NCI-H82 treated with DMSO at 0.1 percent for 48 hours (cell line): ENCODE measurements around the gene IDH1.
"Not testable (repeated sequence)": the region's sequence is repeated elsewhere in the genome, so short reads cannot be mapped to it uniquely, and the experiment has no call there.

Experiments
- DNase-seq: peaks from one replicate; lab custom pipeline; 2025; ENCODE audit not compliant: unreplicated experiment; lab: John Stamatoyannopoulos, UW

Gene IDH1

DNA sequence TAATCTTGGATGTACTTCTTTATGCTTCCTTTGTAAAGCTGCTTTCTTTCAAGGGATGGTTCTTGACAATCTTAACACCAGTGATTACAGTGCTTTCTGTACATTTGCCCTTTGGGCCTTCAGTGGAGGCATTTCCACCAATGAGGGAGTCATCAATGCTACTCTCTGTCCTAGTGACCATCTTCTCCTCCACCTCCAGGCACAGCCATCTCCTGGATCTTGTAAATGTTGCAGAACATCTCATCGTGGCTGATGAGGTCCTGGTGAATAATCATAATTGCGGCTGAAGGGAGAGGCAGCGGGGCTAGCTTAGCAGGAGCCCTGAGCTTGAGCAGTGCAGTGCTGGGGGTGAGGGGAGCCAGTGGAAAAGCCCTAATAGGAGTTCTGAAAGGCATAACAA is 32.5 kb downstream of the IDH1 start:
- DNase-seq: no peak

DNA sequence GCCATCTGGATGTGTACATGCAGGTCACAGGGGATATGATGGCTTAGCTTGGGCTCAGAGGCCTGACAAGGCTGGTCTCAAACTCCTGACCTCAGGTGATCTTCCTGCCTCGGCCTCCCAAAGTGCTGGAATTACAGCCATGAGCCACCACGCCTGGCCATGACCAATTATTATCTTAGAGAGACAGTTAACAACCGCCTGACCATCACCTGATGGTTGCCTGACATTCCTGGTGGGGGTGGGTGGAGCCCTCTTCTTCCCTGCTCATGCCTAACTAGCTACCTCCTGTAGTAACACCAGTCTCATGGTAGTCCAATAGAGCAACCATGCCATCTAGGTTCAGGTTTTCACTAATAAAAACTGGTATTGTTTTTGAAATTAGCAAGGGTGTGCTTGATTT is 33.0 kb downstream of the IDH1 start:
- not testable (repeated sequence) for DNase-seq

DNA sequence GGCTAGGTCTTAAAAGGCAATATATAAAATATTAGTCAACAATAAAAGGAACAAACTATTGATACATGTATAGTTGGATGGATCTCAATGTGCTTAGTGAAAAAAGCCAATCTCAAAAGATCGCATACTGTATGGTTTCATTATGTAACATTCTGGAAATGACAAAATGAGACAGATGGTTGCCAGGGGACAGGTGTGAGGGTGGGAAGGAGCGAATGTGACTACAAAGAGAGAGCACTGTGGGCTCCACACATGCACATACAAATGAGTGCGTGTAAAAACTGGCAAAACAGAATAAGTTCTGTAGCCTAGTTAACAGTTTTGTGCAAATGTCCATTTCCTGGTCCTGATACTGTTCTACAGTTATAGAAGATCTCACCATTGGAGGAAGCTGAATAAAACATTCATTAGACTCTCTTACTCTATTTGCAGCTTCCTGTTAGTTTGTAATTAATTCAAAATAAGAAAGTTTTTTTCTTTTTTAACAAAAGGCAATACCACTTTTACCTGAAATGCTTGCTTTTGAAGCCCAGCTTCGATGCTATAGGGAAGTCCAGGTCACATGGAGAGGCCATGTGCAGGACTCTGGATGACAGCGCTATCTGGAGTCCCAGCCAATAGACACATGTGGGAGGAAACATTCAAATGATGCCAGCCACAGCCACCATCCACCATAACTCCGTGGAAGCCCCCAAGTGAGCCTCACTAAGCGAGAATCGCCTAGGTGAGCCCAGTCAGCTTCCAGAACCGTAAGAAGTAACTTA is 44.0 kb downstream of the IDH1 start:
- no peak for DNase-seq

DNA sequence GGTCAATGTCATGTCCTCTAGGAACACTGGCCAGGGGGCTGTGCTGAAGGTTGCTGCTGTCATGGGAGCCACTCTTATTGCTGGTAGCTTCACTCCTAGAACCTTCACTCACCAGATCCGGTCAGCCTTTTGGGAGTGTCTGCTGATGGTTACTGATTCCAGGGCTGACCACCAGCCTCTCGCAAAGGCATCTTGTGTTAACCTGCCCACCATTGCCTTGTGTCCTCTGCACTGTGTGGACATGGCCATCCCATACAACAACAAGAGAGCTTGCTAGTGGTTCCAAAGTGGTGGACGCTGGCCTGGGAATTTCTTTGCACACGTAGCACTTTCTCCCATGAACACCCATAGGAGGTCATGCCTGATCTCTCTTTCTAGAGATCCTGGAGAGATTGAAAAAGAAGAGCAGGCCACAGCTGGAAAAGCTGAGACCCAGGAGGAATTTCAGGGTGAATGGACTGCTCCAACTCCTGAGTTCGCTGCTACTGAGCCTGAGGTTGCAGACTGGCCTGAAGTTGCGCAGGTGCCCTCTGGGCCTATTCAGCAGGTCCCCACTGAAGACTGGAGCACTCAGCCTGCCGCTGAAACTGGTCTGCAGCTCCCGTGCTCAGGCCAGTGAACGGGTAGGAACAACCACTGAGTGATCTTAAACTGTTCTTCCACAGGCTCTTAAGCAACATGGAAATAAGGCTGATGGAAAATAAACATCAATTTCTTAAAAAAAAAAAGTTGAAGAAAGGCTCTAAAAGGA is 46.4 kb downstream of the IDH1 start:
- DNase-seq: no peak

DNA sequence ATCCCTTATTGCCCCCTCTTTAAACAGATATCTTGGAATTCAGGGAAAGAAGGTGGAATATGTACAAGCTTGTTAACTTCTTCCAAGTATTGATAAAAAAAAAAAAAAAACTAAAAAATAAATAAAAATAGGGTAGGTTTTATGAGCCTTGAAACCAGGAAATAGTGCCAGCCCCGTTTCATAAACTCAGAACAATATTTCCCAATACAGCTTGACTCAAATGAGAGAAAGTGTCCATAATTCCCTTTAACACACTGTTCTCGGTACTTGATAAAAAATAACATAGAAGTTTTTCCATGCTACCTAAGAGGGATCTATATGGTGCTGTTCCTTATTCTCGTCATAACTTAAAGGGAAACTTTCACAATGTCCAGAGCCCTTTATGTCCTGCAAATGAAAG is 47.1 kb downstream of the IDH1 start:
- no peak for DNase-seq

DNA sequence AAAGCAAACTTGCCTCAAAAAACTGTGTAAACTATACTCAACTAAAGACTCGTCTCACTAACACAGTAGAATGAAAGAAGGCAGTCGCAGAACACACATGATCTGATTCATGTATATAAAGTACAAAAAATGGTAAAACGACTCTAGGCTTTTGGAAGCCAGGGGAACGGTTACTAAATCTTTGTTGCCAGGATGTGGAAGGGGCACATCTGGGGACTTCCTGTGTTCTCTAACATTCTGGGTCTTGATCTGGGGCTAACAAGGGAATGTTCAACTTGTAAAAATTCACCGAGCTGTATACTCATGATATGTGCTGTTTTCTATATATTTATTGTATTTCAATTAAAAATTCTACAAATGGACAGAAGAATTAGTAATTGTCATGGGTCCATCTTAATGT is 50.7 kb downstream of the IDH1 start:
- DNase-seq: no peak

- no peak for DNase-seq
Observed at GRCh38 chr2:208195531-208195930, 59.3 kb downstream of the IDH1 start.

GRCh38 chr2:208192611-208193236 is 62.1 kb downstream of the IDH1 start:
- no peak for DNase-seq

GRCh38 chr2:208189810-208190503 is 64.9 kb downstream of the IDH1 start, which contains the start of gene C2orf80:
Gene C2orf80 (minus strand): TSS chr2:208190030. CDS start chr2:208186986, 3,044 bp downstream.
- DNase-seq: no peak

GRCh38 chr2:208189069-208189809 is 65.6 kb downstream of the IDH1 start:
- no peak for DNase-seq

DNA sequence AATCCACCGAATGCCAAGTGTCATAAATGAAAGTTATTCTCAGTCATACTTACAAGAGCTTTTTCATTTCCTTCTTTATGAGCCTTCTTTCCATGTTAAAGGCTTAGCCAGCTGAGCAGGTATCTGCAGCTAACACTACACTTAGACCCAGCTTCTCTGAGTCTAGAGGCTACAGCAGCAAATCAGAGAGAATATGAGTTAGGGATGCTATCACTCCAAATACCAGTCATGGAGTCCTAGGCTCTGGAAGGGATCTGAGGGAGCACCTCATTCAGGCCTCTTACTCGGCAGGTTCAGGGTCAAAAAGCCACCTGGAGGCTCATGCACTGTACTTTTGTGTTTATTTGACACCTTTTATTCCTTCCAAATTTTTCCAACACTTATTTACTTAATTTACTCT is 68.0 kb downstream of the IDH1 start:
- DNase-seq: no peak

- DNase-seq: no peak
Observed at GRCh38 chr2:208186465-208186864, 68.4 kb downstream of the IDH1 start.
